ENCODE results near the gene ERICH4. TPM values are rescaled to one million over a fixed set of nuclear protein-coding genes. Genes with fewer than 3 reads are reported as not detected.

ERICH4 gene
- total and polyA plus RNA-seq, 2 of the 4 experiments (the other 2 are of a cell fraction) = not detected

DNA sequence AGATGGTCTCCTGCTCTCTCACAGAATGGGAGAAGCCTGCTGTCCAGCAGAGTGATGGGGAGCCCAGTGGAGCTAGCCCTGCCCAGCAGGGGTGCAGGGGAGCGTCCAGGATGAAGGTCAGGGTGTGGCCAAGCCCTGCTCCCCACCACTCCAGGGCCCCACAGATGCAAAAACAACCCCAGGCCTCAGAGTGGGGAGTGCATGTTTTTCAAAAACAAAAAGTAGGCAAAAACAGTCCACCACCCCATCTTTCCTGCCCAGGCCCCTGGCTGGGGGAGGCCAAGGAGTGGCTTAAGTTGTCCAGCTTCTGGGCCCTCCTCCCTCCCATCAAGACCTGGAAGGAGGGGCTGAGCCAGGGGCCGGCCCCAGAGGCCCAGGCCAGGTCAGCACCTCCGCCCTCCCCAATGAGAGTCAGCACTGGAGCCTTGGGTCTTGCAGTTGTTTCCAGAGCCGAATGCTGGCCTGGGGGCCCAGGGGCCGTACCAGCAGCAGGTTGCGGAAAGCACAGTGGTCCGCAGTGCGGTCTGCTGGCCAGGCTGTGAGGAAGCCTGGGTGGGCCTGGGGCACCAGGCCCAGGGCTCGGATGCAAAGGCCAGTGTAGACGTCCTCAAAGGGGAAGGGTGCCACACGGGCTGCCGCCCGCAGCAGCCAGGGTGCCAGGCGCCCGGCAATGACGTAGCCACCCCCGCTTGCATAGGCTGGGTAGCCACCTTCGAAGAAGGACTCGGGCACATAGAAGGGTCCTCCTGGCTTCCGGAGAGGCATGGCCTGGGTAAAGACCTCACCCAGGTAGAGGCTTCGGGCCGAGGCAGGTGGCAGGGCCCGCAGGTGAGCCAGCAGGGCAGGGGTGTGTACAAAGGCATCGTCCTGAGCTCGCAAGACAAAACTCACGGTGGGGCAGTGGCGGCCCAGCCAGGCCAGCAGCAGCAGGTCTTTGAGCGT is 17.5 kb upstream of the ERICH4 start:
- Histone ChIP-seq H2AK5ac (ENCODE audit: low read depth, low read length) (no peak overlapping the region), H3K4me3 (ENCODE audit: insufficient read depth, low read depth, low read length) (no peak overlapping the region), H3K9ac (ENCODE audit: low read depth, low read length) (no peak overlapping the region), H3K9me1 (ENCODE audit: insufficient read depth, low read length) (no peaks in the 10 kb centered on the region), H2AFZ (replicated peaks; ENCODE audit: low read length, poor library complexity) (no peak overlapping the region), H2BK5ac (ENCODE audit: low read depth, low read length, poor library complexity, severe bottlenecking) (no peak overlapping the region), H3K79me1 (ENCODE audit: low read depth in 1 of 2, low read length in 2 of 2) (no peaks in the 10 kb centered on the region), H3K27me3 (ENCODE audit: control insufficient read depth, insufficient read depth, low read length) (no peaks in the 10 kb centered on the region), H3K9me3 (ENCODE audit: control insufficient read depth, insufficient read depth, low read length) (no peaks in the 10 kb centered on the region), H4K20me1 (ENCODE audit: insufficient read depth, low read length) (no peaks in the 10 kb centered on the region), H3K4me2 (ENCODE audit: low read depth, low read length) (no peak overlapping the region), H3K56ac (ENCODE audit: extremely low read depth, insufficient read depth, low read length) (no peak overlapping the region), H2BK20ac (ENCODE audit: low read depth, low read length) (no peak overlapping the region), H2BK15ac (ENCODE audit: low read depth, low read length) (no peak overlapping the region), H4K8ac (ENCODE audit: low read depth in 2 of 2, low read length in 2 of 2) (no peak overlapping the region), H3K18ac (ENCODE audit: low read depth, low read length) (no peak overlapping the region), H3K4me1 (ENCODE audit: control insufficient read depth, insufficient read depth, low read length) (peaks cover 10% of the 10 kb centered on the region; the same call in 1 of the 2 replicates), H3K4ac (ENCODE audit: low read depth, low read length) (no peak overlapping the region), H2BK120ac (ENCODE audit: low read depth, low read length) (no peak overlapping the region), H4K5ac (ENCODE audit: low read depth, low read length) (no peak overlapping the region), H3K36me3 (ENCODE audit: control insufficient read depth, insufficient read depth, low read length) (peaks cover 36% of the 10 kb centered on the region), H3K14ac (replicated peaks; ENCODE audit: low read depth, low read length) (no peak overlapping the region), H3K27ac (ENCODE audit: insufficient read depth, low read length) (no peak overlapping the region), H2AK9ac (replicated peaks; ENCODE audit: low read depth, low read length, poor library complexity) (no peak overlapping the region), H4K91ac (ENCODE audit: insufficient read depth, low read depth, low read length) (no peak overlapping the region), H3K23ac (ENCODE audit: low read depth, low read length) (no peak overlapping the region)
- no peak for DNase-seq
- intact Hi-C loops (cut with micrococcal nuclease) (loop anchor here (10.0 kb wide), 1 partner anchor 221 kb away; no protein-coding TSS in a partner anchor), in situ Hi-C loops (cut with MboI; ENCODE audit: low sequenced_read_pairs) (no loop called here), dilution Hi-C loops (cut with HindIII; ENCODE audit: low sequenced_read_pairs, unreplicated experiment) (no loop called here)
- TF ChIP-seq POLR2A (IDR thresholded peaks at IDR 0.05; ENCODE audit: low read depth, low read length) = no peak
- no peak for TF ChIP-seq BHLHE40 (IDR thresholded peaks at IDR 0.05; ENCODE audit: low read depth, low read length)
- no peak for TF ChIP-seq NFE2L2 (IDR thresholded peaks at IDR 0.05; ENCODE audit: low read depth, low read length)
- TF ChIP-seq, protein P1, sequence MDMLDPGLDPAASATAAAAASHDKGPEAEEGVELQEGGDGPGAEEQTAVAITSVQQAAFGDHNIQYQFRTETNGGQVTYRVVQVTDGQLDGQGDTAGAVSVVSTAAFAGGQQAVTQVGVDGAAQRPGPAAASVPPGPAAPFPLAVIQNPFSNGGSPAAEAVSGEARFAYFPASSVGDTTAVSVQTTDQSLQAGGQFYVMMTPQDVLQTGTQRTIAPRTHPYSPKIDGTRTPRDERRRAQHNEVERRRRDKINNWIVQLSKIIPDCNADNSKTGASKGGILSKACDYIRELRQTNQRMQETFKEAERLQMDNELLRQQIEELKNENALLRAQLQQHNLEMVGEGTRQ (IDR thresholded peaks at IDR 0.05; ENCODE audit: low read depth, low read length) = no peak
- no peak for TF ChIP-seq CHD1 (IDR thresholded peaks at IDR 0.05; ENCODE audit: low read depth, low read length)
- WGBS, 2 experiments (ENCODE audit: extremely low coverage in 2 of 2, insufficient read length in 1 of 2) = 94% methylated on average over 20 of the region's 28 CpGs; no CpG with 5 or more reads in 1 of the 2 experiments
- no TSS peak for BruUV-seq (replicated peaks)
- ATAC-seq (ENCODE audit: low read depth) = no peak
- ChIA-PET POLR2A (ENCODE audit: unreplicated experiment) (no interaction called here), CTCF (no interaction called here)
